GM19193 (cell line): ENCODE results near the gene CDYL.

Experiments used
- POLR2A ChIP-seq: IDR thresholded peaks from 4 replicates; pipeline ENCODE4 v1.6.1; 2011; ENCODE audit not compliant: insufficient read depth, insufficient read length; ENCODE audit errors: extremely low read depth

The CDYL gene, protein sequence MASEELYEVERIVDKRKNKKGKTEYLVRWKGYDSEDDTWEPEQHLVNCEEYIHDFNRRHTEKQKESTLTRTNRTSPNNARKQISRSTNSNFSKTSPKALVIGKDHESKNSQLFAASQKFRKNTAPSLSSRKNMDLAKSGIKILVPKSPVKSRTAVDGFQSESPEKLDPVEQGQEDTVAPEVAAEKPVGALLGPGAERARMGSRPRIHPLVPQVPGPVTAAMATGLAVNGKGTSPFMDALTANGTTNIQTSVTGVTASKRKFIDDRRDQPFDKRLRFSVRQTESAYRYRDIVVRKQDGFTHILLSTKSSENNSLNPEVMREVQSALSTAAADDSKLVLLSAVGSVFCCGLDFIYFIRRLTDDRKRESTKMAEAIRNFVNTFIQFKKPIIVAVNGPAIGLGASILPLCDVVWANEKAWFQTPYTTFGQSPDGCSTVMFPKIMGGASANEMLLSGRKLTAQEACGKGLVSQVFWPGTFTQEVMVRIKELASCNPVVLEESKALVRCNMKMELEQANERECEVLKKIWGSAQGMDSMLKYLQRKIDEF

DNA sequence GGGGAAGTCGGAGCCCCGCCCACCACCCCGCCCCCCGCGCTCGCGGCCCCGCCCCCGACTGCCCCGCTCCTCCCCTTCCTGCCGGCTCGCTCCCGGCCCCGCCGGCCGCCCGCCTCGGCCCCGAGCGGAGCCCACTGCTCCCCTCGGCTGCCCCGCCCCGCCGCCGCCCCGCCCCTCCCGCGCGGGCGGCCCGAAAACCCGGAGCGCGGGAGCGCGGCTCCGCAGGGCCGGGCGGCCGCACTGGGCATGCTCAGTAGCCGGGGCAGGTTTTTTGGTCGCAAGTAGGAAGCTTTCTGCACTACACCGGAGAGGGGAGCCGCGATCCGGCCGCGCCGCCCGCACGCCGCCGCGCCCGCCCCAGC, at the start of gene CDYL:
Gene CDYL (plus strand): TSS at position 274 of the 362 bp plus-strand sequence. CDS start 380 bp downstream, outside the sequence.
- no peak for TF ChIP-seq POLR2A

DNA sequence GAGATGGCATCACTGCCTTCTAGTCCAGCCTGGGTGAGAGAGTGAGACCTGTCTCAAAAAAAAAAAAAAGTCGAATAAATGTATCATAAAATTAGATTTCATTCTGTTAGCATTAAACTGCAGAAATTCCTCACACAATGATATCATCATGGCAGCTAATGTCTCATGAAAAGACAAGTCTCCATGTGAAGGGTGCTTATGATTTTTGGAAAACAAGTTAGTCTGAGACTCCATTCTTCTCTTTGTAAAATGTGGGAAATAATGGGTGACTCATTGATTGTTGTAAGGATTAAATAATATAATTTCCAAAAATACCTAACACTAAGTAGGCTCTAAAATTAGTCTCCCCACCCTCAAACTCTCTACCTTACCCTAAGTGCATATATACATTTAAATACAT, 49.6 kb upstream of the CDYL start:
- TF ChIP-seq POLR2A, result no peak

DNA sequence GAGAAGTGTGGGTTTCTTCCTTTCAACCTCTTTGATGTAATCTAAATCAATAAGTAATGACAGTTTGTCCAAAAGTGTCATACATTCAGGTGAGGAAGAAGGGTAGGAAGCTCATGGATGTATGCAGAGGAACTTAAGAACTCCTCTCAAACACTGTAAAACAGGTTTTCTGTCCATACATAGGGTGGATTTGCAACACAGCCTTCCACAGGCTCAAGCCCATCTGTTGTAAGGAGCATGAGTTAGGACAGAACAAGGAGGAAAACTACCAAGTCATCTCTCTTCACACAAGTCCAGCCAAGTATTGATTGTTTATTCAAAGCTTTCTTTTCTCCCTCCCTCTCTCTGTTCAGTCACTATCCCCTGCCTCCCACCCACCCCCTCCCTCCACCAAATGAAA, 49.0 kb upstream of the CDYL start:
- TF ChIP-seq POLR2A, result no peak

DNA sequence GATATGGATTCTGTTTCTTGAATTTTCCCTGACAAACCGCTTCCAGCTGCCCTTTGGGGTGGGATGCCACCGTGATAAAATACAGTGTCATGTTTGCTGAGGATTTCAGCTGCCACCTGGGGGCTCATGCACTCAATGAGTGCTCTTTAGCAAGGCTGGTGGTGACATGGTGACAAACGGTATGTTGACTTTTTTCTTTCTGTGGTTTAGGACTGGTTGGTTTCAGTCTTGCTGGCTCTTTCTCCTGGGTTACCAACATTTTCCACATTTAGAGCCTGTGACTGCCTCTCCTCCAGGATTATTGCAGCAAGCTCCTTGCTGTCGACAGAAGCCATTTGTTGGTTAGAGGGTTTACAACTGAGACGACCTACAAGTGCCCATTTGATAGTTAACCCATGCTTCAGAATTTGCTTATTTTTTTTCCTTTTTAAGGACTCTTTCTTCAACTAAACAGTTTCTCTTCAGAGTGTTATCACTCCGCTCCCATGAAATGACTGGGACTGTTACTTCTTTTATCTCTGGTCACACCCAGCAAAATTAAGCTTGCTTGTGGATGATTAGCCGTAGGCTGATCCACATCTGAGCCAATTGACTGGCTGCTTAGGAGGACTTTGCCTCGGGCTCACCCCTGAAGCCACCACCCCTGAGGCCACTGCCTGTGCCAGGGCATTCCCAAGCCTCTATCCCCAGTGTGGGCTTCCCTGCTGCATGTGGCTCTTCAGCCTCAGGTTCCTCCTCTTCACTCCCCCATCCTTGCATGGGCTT, 48.4 kb upstream of the CDYL start:
- TF ChIP-seq POLR2A, result no peak

DNA sequence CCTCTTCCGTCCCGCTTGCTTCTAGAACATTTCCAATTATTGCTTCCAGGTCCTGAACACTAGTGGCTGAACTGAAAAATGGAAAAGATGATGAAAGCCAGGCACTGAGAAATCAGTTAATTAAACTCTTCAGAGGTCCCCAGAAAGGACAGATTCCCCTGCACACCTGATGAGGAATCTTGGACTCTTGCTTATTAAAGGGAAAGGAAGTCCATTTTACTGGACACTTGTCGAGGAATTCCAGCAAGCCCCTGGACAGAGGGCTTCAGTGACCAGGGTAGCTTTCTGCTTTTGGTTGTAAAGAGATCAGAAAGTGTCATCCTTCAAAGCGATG, 47.8 kb upstream of the CDYL start:
- TF ChIP-seq POLR2A, result no peak

DNA sequence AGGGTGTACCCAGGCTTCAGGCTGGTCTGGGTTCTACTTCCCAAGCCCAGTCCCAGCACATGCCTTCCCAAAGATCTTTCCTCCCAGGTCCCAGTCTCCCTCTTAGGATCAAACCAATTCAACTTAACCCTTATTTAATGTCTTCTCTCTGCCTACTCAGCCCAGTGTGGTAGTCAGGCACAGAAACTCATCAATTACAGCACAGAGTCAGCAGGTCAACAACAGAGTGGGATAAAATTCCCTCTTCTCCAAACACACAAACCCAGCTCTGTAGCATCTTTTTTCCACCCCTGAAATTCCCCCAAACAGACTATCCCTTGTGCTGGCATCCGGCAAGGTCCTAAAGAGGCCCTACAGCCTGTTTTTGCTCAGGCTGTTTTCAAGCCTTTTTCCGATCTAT, 47.3 kb upstream of the CDYL start:
- no peak for TF ChIP-seq POLR2A

DNA sequence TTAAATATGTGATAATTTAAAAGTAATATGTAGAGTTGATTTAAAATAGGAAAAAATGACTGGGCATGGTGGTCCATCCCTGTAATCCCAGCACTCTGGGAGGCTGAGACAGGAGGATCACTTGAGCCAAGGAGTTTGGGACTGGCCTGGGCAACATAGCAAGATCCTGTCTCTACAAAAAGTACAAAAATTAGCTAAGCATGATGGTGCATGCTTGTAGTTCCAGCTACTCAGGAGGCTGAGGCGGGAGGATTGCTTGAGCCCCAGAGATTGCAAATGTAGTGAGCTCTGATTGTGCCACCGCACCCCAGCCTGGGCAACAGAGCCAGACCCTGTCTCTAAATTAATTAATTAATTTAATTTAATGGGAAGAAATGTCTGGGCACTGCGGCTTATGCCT, 44.2 kb upstream of the CDYL start:
- no peak for TF ChIP-seq POLR2A

DNA sequence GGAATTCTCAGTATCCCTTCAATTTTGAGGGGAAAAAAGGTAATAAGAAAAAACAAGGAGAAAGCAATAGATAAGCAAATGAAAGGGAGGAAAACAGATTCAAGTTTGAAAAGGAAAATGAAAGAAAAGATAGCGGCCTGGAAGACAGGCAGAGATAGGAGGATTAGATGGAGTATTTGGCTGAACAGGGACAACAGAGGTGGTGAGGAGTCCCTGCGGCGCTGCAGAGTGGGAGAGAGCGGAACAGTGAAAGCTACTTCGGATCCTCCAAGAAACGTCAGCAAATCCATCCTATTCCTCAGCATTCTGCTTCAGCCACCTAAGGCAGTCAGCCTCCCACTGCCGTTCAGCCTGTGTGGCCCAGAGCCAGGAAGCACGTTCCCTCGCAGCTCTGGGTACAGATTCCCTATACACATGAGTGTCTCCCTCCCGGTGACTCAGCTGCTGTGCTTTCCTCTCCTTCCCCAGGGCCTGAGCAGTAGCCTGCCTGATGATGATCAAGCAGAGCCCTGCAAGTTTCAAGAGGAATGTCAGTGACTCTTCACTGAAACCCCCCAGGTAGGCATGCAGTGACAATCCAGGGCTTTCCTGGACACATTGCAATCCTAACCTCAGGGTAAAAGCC, 43.4 kb upstream of the CDYL start:
- no peak for TF ChIP-seq POLR2A

DNA sequence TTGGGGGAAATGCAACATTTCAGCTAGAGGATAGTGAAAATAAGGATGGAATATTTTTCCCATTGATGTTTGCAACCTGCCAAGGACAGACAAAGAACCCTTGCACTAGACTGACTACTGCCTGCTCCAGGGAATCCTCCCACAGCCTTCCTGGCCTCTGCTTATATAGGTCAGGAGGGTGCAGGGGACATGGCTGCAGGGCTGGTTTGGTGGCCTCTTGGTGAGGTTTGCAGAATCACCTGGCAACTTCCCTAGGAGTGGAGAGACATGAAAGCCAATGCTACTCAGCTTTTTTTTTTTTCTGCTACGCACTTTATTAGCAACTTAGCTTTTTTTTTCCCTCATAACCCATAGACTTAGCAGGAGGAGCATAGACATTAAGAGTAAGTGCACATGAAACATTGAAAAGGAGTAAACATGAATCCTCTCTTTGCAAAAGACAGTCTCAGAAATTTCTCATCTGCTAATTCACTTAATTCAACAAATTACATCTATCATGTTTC, 39.8 kb upstream of the CDYL start:
- no peak for TF ChIP-seq POLR2A

DNA sequence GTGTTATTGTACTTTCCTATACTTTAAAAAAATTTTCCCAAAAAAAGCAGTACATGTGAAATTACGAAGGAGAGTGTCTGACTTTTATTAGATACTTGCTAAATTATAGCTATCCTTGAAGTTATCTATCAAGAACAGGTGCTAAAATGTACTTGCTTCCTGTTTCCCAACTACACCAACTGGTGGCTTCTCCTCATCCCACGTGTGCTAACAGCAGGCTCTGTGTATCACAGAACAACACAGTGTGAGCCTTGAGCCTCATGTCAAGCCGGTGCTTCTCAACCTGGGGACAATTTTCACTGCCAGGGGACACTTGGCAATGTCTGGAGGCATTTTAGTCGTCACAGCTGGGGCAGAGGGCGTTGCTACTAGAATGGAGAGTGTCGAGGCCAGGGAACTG, 36.2 kb upstream of the CDYL start:
- TF ChIP-seq POLR2A, result no peak

DNA sequence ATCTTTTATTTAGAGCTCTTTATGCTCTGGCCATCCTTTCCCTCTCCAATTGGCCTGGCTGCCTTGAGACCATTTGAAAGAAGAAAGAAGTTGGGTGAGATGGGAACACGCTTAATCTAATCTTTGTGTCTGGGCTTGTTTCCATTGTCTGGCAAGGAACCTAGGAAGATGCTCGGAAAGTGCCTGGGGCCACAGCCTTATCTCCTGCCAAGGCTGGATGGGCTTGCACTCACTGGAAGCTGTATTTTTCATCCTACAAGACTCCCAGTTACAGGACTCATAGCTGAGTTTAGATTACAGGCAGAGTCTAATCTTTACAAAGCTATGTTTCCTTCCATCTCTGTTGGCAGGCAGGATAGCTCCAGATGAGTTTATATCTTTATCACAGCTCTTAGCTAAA, 33.1 kb upstream of the CDYL start:
- no peak for TF ChIP-seq POLR2A

DNA sequence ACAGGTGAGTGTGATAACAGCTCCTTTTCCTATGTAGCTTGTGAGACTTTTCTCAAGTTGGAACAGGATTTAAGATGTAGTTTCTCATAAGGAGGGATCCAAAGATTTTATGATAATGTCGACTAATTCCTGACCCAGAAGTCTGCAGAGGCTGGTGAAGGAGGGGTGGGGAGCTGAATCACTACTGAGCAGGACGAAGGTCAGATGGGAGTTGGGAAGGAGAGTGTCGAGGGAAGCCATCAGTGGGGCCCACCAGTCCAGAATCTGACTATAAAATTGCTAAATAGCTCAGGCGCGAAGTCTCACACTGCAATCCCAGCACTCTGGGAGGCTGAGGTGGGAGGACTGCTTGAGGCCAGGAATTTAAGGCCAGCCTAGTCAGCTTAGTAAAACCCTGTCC, 32.3 kb upstream of the CDYL start:
- no peak for TF ChIP-seq POLR2A

DNA sequence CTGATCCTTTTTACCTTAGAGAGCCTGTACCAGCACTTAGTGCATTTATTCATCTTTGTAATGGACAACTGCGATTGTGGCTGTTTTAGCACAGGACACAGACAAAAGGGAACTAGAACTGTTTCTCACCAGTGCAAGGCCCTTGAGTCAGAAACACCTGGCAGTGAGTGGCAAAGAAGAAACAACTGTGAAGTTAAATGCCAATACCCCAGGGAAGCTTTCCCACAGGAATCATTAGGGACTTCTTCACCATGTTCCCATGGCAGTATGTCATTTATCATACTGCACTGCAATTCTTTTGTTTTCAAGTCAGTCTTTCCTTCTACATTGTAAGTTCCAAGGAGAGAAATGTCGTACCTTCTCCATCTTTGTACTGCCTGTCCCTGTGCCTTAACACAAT, 28.6 kb upstream of the CDYL start:
- no peak for TF ChIP-seq POLR2A

DNA sequence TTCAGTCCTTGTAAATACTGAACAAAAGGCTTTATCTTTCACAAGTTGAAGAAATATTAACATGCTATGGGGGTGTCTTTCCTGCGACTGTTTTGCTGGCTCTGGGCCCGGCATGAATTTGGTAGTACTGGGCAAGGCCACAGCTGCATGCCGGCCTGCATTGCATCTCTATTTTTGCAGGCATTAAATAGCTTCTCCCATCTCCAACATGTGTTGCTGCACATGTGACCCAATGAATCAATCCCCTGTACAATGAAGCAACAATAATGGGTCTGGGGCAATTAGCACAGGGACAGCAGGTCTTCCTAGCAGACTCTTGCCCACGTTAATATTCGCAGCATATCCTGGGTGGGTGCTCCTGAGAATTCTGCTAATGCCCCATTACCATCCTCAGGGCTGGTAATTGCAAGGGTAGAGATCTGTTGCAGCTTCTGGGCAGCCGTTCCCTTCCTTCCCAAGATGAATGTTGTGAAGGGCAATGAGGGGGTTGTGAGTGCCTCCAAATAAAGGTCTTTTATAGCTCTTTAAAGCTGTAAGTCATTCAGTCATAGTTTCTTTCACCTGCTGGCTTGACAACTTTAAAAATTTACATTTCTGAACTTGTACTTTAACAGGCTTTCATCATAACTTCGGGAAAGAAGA, 24.3 kb upstream of the CDYL start:
- TF ChIP-seq POLR2A, result no peak

DNA sequence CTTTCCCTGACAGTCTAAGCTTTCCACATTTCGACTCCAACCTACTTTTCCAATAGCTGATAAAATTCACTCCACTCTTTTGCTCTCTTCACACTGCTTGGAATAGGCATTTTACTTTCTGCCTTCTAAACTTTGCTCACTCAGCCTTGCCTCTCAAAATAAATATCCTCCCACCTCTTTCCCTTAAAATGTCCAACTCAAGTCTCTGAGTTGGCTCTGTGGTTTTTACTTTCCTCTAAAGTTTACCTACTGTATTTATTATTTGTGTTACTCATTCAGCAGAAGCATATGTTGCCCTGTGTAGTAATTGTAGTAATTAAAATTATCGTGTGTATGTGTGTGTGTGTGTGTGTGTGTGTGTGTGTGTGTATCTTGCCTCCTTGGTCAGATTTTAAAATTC, 20.0 kb upstream of the CDYL start:
- no peak for TF ChIP-seq POLR2A
